ENCODE data around the gene SLC10A1.
"Not testable (repeated sequence)": the region's sequence is repeated elsewhere in the genome, so short reads cannot be mapped to it uniquely, and the experiment has no call there.

Gene SLC10A1

DNA sequence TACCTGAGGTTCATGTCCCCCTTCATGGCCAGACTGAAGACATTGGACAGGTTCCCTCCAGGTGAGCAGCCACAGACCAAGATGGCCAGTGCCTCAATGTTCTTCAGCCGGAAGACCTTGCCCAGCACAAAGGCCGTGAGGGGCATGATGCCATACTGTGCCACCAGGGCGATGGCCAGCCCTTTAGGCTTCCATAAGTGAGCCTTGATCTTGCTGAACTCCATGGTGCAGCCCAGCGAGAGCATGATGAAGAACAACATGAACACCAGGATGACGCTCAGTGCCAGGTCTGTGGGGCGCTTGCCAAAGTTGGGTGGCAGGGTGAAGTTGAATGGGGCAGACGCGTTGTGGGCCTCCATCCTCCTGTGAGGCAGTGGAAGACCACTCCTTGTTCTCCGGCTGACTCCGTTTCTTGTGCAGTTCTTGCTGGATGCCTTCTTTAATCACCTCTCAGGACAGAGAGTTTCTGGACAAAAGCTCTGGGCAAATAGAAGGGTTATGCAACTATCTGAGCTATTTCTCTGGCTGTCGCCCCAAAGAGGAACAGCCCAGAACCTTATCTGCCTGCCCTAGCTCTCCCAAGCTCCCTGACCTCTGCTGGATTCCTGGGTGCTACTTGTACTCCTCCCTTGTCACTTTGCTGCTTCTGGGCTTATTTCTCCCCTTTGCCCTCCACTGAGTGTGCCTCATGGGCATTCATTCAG lies at the start of gene SLC10A1:
SLC10A1 (minus strand) TSS at position 445 of the 704 bp plus-strand sequence; CDS start at position 359, 86 bp downstream.
- no peak for DNase-seq

DNA sequence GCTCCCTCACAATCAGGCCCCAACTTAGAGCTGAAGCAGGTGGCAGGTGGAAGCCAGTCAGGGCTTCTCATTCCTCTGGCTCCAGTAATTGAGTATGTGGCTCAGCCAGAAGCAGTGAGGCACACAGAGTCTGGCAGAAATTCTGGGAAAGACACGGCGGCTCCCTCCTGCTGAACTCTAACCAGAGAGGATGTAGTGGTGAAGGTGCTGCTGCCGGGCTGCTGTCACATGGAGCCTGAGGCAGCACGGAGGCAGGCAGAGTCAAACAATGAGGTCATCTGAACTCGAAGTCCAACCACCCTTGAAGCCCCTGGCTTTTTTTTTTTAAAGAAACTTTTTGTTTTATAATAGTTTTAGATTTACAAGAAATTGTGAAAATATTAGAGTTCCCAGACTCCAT lies 48.7 kb upstream of the SLC10A1 start:
- no peak for DNase-seq

DNA sequence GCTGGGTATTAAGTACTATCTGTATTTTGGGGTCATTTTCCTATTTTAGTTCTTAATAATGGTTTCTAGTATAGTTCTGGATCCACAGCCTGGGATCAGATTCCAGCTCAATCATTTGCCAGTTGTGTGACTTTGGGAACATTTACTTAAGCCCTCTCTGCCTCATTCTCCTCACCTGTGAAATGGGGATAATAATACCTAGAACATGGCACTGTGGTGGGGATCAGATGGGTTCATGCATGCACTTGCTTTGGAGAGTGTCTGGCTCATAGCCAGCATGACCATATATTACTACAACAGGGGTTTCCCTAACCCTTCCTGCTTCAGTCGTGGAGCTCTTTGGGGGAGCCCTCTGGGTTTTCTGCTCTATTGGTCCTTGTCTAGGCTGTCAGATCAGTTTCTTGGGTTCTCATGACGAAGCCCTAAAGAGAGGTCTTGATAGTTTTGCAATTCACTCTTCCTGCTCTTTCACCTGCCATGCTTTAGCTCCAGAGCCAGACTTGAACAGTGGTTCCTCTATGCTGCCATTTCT lies 48.1 kb upstream of the SLC10A1 start:
- DNase-seq: no peak

DNA sequence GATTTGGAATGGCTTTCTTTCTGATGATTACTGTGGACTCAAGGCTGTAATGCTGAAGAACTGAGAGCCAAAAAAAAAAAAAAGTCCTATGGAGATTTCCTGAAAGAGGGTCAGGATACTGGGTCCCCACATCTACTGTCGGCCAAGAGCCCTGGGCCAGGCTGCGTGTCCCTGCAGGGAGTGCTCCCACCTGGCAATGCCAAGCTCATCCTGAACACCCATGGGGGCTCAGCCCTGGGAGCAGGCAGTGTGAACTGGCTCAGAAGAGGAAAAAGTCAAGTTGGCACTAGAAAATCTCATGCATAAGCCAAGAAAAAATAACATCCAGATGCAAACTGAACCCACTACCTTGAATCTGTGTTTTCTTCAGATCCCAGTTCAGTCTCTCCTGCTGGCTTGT lies 47.1 kb upstream of the SLC10A1 start:
- DNase-seq: no peak

DNA sequence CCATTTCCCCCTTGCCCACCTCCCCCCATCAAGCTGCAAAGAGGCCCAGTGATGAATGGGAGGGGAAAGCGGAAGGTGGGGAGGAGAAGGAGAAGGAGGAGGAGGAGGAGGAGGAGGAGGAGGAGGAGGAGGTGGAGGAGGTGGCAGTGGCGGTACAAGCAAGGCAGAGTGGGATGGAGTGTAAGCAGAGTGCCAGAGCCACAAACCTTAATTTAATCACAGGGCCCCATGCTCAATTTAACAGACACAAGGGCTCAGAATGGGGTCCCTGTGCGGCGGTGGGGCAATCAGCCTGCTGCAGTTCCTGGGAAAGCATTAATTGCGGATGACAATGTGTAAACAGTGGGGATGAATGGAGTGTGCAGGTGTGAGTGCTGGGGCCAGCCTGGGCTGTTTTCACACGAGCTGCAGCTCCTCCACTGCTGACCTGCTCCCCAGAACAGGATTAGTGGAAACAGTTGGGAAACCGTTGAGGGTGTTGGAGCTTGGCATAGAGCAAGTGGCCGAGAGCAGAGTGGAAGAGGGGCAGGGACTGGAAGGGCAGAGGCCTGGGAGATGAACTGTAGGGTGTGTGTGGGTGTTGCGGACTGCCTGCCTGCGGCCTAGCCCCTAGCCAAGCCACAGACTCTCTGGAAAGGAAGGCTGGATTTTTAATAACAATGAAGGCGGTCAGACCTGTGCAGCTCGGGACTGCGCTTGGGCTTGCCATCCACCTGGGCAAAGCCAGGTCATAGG lies 45.8 kb upstream of the SLC10A1 start:
- DNase-seq: no peak

DNA sequence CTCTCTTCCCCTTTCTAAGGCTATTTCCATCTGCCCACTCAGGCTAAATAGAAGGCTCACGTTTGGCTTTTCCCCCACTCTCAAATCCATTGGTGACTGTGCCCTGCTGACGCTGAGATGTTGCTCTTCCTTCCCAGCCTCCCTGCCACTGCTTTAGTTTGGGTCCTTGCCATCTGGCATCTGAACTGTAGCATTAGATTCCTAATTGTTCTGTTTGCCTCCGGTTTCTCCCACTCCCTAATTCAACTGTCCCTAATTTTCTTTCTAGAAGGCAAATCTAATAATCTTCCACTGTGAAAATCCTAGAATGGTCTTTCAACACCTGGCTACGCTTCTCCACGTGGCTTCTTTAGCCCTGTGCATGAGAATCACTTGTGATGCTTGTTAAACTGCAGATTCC lies 44.6 kb upstream of the SLC10A1 start:
- DNase-seq: no peak

DNA sequence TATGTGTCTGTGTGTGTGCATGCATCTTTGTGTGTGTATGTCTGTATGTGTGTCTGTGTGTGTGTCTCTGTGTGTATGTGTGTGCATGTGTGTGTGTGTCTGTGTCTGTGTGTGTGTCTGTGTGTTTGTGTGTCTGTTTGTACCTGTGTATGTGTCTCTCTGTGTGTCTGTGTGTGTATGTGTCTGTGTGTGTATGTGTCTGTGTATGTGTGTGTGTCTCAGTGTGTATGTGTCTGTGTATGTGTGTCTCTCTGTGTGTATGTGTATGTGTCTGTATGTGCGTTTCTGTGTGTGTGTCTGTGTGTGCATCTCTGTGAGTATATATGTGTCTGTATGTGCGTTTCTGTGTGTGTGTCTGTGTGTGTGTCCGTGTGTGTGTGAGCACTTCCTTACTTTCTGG lies 42.6 kb upstream of the SLC10A1 start:
- no peak for DNase-seq

DNA sequence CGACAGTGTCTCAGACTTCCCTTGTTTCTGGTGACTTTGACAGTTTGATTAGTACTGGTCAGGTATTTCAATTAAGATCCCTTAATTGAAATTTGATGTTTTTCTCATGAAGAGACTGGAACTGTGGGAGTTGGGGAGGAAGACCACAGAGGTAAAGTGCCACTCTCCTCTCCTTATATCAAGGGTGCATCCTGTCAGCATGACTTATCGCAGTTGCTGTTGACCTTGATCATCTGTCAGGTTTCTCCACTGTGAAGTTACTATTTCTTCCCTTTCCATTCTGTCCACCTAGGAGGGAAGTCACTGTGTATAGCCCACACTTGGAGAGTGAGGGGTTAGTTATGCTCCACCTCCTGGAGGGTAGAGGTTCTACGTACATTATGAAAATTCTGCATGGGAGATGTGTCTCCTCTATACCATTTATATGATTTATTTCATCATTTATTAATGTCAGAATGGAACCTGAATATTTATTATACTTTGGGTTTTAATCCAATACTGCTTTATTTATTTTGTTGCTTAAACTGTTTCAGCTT lies 41.9 kb upstream of the SLC10A1 start:
- DNase-seq: no peak

DNA sequence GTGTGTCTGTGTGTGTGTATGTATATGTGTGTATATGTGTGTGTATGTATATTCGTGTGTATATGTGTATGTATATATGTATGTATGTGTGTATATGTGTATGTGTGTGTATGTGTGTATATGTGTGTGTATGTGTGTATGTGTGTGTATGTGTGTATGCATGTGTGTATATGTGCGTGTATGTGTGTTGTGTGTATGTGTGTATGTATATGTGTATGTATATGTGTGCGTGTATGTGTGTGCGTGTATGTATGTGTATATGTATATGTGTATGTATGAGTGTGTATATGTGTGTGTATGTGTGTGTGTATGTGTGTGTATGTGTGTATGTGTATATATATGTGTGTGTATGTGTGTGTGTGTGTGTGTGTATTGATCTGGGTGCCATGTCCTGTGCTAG lies 31.8 kb upstream of the SLC10A1 start:
- DNase-seq: no peak

DNA sequence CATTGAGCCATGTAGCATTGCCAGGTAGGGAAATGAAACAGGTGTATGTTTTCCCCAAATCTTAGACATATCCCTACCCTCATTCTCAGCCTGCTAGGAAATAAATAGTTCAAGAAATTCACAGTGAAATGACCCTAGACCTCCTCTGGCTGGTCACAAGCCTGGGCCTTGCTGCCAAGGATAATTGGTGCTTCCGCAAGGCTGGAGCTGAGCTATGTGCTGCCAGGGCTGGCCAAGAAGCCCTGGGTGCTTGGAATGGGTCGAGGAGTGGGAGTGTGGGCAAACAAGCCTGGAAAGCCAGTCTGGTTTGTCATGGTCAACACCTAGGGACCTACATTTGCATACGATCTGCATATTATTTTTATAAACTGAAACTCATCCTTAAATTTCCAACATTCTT lies 31.3 kb upstream of the SLC10A1 start:
- no peak for DNase-seq

DNA sequence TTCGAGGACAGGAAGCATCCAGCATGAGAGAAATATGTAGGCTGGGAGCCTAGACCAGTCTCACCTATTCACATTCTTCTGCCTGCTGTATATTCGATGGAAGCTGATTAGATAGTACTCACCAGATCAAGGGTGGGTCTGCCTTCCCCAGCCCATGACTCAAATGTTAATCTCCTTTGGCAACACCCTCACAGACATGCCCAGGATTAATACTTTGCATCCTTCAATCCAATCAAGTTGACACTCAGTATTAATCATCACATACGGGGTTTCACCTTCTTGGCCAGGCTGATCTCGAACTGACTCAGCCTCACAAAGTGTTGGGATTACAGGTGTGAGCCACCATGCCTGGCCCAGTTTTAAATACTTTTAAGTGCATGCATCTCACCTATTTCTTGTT lies 30.5 kb upstream of the SLC10A1 start:
- no peak for DNase-seq

DNA sequence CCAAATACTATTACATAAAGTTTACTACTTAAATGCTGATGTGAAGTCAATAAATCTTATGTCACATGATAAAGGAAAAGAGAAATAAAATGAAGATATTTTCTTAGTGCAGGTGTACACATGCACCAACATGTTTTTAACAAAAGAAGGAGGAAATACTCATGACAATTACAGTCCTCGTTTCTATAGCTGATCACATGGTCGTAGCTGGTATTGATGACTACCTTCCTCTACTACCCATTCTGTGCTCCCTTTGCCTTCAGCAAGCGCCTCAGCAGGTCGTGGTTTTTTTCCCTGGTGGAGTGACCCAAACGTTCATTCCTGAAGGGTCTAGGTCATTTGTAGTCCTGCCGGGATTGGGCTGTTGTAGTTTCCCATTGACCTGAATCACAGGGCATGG lies 25.4 kb upstream of the SLC10A1 start:
- no peak for DNase-seq

DNA sequence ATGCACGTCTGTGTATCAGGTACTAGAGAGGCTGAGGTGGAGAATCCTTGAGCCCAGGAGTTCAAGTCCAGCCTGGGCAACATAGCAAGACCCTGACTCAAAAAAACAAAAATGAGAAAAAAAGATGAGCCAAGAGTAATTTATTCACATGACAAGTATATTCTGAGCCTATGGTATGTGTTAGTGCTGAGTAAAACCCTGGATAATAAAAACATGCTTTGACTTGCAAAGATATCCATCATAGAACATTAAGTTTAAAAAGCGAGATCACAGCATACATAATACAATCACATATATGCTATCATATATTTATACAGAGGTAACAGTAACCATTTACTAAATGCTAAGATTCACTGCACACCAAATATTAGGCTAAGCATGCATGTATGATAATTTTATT lies 23.9 kb upstream of the SLC10A1 start:
- no peak for DNase-seq

DNA sequence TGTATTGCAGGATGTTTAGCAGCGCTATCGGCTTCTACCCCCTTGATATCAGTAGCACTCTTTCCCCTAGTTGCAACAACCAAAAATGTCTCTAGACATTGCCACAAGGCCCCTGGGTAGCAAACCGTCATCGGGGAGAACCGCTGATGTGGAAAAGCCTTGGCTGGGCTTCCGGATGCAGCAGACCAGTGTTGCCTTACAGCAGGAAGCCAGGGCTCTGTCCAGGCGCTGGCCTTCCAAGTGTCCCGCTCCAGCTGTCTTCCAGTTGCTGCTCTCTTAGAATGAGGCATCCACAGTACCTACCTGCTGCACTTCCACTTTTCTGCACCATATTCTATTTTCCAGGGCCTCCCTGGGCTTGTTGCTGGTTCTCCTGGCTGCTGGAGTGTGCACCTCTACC lies 22.6 kb upstream of the SLC10A1 start:
- no peak for DNase-seq

DNA sequence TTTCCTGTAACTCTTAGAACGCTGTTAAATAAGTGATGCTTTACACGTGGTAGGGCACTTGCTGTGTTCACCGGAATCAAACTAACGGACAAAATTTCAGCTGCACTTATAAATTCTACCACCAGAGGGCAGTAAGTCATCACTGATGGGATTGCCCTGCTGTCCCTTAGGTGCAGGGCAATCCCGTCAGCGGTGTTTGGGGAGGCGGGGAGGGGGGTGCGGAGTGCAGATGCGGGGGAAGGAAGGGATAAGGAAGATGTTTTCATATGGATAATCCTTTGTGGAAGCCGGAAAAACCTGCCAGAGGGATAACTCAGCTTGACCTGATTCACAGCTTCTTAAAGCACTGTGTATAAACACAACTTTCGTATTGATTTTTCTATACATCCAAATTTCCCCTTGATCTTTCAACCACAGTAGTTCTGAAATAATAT lies 21.7 kb upstream of the SLC10A1 start:
- DNase-seq: peak; percentile 8

DNA sequence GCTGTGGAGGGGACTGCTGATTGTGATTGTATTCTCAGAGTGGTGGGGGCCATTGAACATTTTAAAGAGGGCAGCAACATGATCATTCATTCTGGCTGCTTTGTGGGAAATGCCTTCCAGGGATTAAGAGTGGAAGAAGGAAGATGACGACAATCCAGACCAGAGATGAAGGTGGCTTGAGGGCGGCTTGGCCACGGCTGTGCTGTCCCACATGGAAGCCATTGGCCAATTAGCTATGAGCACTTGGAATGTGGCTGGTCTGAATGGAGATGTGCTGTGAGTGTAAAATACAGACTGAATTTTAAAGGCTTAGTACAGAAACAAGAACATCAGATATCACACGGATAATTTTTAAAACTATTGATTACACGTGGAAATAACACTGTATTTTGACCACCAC lies 19.2 kb upstream of the SLC10A1 start:
- DNase-seq: no peak

DNA sequence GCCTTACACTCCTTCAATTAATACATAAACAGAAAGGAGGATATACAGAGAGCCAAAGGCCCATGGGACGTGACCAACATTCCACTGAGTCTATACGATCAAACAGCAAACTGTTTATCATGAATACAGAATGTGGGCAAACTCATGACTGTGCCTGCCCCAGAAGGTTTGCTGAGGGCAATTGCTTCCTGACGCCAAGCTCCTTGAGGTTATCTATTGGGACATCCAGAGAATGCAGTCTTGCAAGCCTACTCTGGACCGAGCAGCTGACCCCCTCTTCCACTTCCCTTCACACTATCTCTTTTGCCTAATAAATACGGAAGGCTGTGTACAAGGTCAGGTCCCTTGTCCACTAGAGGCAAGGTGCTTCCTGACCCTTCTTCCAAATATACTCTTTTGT lies 18.5 kb upstream of the SLC10A1 start:
- no peak for DNase-seq

DNA sequence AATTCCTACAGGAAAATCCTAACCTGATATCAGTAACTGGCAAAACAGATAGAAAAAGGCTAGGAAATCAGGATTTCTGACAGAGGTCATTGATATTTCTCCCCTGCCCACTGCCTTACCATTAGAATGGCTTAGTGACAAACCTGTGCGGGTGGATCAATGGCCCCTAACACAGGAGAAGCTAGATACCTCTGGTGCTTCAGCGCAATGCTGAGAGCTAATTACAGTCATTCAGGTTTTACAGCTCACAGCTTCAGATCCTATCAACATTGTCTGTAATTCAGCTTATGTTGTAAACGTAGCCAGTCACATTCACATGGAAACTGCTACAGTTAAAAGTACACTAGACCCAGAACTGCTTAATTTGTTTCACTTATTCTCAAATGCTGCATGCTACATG lies 17.4 kb upstream of the SLC10A1 start:
- DNase-seq: no peak

DNA sequence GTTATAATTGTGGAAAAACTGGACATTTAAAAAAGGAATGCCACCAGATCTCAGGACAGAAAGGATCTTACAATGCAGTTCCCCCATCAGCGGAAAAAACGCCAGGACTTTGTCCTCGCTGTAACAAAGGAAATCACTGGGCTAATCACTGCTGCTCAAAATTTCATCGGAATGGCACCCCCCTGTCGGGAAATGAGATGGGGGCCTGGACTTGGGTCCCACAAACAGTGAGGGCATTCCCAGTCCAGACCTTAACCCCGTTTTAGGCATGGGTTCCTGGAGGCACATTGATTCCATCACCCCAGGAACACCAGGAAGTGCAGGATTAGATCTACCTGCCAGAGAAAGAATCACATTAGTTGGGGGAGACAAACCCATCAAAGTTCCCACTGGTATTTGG lies 16.3 kb upstream of the SLC10A1 start:
- not testable (repeated sequence) for DNase-seq

DNA sequence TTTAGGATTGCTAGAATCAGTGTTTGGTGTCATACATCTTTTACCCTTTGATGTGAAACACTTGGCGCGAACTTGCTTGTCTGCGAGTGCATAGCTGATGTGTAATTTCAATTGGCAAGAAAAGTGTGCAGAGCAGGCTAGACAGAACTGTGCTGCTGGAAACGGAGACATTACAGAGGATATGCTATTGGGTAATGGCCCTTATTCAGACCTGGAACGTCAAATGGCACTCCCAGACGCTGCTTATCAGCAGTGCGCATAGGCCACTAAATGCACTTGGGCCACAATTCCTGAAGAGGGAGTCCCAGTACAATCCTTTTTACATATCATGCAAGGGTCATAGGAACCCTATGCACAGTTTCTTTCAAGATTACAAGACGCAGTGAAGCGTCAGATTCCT lies 15.7 kb upstream of the SLC10A1 start:
- DNase-seq: no peak

DNA sequence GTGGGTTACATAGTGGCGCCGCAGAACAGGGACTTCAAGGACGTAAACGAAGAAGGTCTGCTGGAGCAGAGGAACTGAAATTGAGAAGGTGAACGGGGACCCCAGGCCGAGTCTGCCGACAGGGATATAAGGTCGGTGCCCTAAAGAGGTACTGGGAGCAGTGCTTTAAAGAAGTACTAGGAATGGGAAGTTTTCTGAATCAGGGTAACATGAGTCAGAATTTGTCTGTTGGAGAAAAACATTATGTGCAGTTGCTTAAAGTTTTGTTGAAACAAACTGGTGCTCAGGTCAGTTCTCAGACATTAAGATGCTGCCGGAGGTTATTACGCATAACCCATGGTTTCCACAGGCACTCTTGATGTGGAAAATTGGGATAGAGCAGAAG lies 14.8 kb upstream of the SLC10A1 start:
- DNase-seq: no peak

DNA sequence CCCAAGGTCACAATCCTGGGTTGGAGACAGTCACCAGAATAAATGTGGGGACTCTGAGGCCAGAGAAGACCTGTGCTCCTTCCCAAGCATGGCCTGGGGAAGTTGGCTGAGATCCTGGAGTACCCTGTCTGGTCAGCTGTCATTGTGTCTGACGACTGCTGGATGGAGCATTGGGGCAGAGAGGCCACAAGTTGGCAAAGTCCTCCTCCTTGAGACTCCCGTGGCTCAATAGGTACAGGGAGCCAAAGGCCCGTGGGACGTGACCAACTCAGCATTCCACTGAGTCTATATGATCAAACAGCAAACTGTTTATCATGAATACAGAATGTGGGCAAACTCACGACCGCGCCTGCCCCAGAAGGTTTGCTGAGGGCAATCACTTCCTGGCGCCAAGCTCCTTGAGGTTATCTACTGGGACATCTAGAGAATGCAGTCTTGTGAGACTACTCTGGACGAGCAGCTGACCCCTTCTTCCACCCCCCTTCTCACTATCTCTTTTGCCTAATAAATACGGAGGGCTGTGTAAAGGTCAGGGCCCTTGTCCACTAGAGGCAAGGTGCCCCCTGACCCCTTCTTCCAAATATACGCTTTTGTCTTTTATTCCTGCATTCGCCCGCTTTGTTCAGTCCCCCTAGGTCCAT lies 14.3 kb upstream of the SLC10A1 start:
- no peak for DNase-seq

DNA sequence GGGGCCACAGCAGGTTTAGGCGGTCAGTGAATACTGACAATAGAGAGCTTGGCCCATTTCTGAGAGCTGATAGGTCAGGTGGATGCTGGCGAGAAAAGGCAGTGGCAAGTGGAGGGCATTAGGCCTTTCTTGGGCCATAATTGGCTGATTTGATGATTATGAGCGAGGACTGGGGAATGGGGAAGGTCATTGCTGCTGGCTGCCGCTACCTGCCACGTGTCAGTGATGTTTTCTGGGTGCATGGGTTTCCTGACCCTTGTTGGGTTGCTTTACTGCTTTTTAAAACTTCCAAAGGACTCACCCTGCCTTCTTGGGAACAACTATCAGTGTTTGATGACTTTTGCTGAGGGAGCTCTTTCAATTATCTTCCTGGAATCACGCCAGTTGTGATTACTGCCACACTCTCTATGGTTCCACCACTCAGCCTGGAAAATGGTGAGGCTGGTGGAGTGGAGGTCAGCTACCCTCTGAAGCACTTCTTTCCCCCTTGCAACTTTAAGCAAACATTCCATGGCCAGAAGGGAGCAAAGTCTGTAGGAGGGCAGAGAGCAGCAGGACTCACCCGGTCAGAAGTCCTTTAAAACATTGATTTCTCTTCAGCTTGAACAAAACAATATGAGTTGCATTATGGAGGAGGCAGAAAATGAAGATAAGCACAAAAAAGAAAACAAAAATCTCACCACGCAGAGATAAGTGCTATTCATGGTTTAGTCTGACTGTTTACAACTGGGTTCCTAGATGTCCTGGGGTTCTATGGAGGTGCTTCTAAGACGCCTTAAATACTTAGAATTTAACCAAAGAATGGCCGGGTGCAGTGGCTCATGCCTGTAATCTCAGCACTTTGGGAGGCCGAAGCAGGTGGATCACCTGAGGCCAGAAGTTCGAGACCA lies 12.1 kb upstream of the SLC10A1 start:
- no peak for DNase-seq
